ENCODE data around the gene UROC1. TPM values are rescaled to one million over a fixed set of nuclear protein-coding genes. Genes with fewer than 3 reads are reported as not detected.

Gene UROC1
- total RNA-seq, 1 experiment from 2014 or later: not detected

DNA sequence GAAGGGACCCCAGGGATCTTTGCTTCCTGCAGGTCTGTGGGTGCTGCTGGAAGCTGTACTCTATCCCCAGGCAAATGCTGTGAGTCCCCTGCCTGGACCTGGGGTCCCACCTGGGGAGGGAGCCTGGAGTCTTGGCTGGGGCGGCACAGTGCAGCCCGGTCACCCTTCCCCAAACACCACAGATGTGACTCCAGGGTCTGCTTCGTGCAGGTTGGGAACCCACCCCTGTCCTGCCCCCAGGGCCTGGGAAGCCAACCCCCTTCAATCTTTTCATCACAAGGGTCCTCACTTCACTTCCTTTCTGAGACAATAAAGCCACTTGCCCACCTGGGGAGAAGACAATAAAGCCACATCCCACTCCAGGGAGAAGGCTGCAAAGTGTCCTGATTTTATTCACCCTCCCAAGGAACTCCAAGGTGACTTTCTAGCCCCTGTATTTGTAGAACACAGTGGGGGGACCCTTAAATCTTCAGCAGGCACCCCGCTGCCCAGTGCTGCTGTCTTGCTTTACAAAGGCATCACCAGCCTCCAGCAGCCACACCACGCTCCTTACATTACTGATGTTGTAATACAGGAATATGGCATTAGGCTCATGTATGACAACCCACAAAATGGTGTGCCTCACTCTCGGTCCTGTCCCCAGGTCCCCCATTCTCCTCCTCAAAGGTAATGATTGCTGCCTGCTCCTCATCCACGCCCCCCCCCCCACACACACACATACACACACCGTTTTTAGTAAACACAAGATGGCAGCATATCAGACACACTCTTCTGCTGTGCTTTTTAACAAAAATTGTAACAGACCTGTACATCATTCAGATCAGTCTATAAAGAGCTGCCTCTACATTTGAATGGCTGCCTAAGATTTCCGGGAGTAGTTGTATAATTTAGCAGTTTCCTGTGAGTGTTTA, 31.2 kb upstream of the UROC1 start:
- Histone ChIP-seq H4K5ac (ENCODE audit: insufficient read length, low read depth, low read length) (no peak overlapping the region), H3K4me1 (ENCODE audit: insufficient read depth, low read length) (peaks cover 4% of the 10 kb centered on the region; the same call in 1 of the 2 replicates), H2BK20ac (ENCODE audit: low read depth, low read length, poor library complexity, severe bottlenecking) (no peak overlapping the region), H3K23me2 (ENCODE audit: insufficient read length, low read depth, low read length, poor library complexity, severe bottlenecking) (no peaks in the 10 kb centered on the region), H4K20me1 (ENCODE audit: control insufficient read depth, insufficient read depth, insufficient read length) (no peaks in the 10 kb centered on the region), H3K14ac (ENCODE audit: insufficient read depth, low read length) (no peak overlapping the region), H3K18ac (ENCODE audit: insufficient read length, low read depth, low read length) (no peak overlapping the region), H2BK5ac (ENCODE audit: insufficient read length, low read length) (no peak overlapping the region), H3T11ph (ENCODE audit: low read length) (no peak overlapping the region), H3K79me2 (ENCODE audit: insufficient read depth, low read length) (no peaks in the 10 kb centered on the region), H3K27me3 (ENCODE audit: insufficient read depth, low read length) (no peaks in the 10 kb centered on the region), H2BK120ac (ENCODE audit: low read depth, low read length, poor library complexity, severe bottlenecking) (no peak overlapping the region), H2BK15ac (ENCODE audit: low read depth, low read length) (no peak overlapping the region), H4K8ac (replicated peaks; ENCODE audit: insufficient read length, low read depth, low read length) (no peak overlapping the region), H3K79me1 (ENCODE audit: insufficient read depth, low read depth, low read length, poor library complexity, severe bottlenecking) (no peaks in the 10 kb centered on the region), H3K9ac (ENCODE audit: extremely low read depth, insufficient read length, low read length) (no peak overlapping the region), H2AK5ac (ENCODE audit: insufficient read length, low read length) (no peak overlapping the region), H2AFZ (ENCODE audit: low read length) (no peak overlapping the region), H3K9me3 (ENCODE audit: control insufficient read depth, low read depth, low read length) (no peaks in the 10 kb centered on the region), H3K23ac (ENCODE audit: insufficient read length, low read depth, low read length) (no peak overlapping the region), H3K27ac (ENCODE audit: insufficient read length, low read depth, low read length) (no peak overlapping the region), H3K4me2 (ENCODE audit: insufficient read depth, insufficient read length, low read length) (peak overlapping the region; percentile 6), H3K4ac (ENCODE audit: low read depth, low read length) (no peak overlapping the region), H3K56ac (ENCODE audit: insufficient read length, low read depth, low read length) (no peak overlapping the region), H2BK12ac (ENCODE audit: insufficient read length, low read depth, low read length) (no peak overlapping the region), H4K91ac (ENCODE audit: insufficient read length, low read depth, low read length) (no peak overlapping the region)
- Mint-ChIP-seq H3K9me3 (no peaks in the 10 kb centered on the region), H3K36me3 (ENCODE audit: insufficient read depth in 1 of 3, low read depth in 3 of 3) (no peaks in the 10 kb centered on the region), H3K4me1 (peaks cover 33 to 53% of the 10 kb centered on the region in 2 experiments), H3K27ac (peak overlapping the region in 1 of 3 experiments; percentile 6; a peak in 2 of 7 replicates), H3K27me3 (ENCODE audit: low read depth) (peaks cover 11% of the 10 kb centered on the region), H3K4me3 (peak overlapping the region in 1 of 2 experiments; percentile 25; a peak in 3 of 5 replicates)
- no peak for TF ChIP-seq CTCF (conservative IDR thresholded peaks at IDR 0.05)
- WGBS (ENCODE audit: extremely low coverage, insufficient read length, low lambda C conversion rate): no CpG with 5 or more reads among the region's 9 CpGs
- DNase-seq: peak; percentile 51
